OCI-LY3 (cell line): ENCODE results near the gene SPNS2.

Source experiments
- H2AFZ ChIP-seq: fragments of 200-600, 300-600 bp; shearing (Covaris generic); 2 replicates; pipeline ENCODE4 v1.6.0; 2014; ENCODE audit warnings: antibody characterized with exemption, low read depth, low read length
- H3K27ac ChIP-seq: fragments of 200-600, 300-600 bp; sonication (generic); 2 replicates; pipeline ENCODE4 v1.5.1; 2014; ENCODE audit warnings: mild to moderate bottlenecking, low read length, moderate library complexity, mixed read lengths
- H3K27me3 ChIP-seq: fragments of 200-600, 300-600 bp; sonication (generic); 2 replicates; pipeline ENCODE4 v1.6.1; 2014; ENCODE audit warnings: low read depth, low read length, mixed read lengths
- H3K36me3 ChIP-seq: fragments of 200-600, 300-600 bp; sonication (generic); replicated peaks from 2 replicates; pipeline ENCODE3; 2014; ENCODE audit warnings: low read depth, low read length, mixed read lengths
- H3K4me1 ChIP-seq: fragments of 300-600, 200-600 bp; sonication (generic); 2 replicates; pipeline ENCODE4 v1.6.1; 2014; ENCODE audit warnings: low read length, mixed read lengths
- H3K4me2 ChIP-seq: fragments of 200-600, 300-600 bp; sonication (generic); 2 replicates; pipeline ENCODE4 v1.6.1; 2014; ENCODE audit warnings: low read length, mixed read lengths
- H3K4me3 ChIP-seq: fragments of 300-600, 200-600 bp; sonication (generic); 2 replicates; pipeline ENCODE4 v1.5.1; 2014; ENCODE audit warnings: antibody characterized with exemption, mild to moderate bottlenecking, low read length, moderate library complexity
- H3K79me2 ChIP-seq: fragments of 300-600, 200-600 bp; shearing (Covaris generic); 2 replicates; pipeline ENCODE4 v1.6.1; 2014; ENCODE audit warnings: mild to moderate bottlenecking, low read length, mixed read lengths
- H3K9ac ChIP-seq: fragments of 300-600, 200-600 bp; shearing (Covaris generic); 2 replicates; pipeline ENCODE4 v1.6.0; 2014; ENCODE audit warnings: mild to moderate bottlenecking, low read length, moderate library complexity
- H3K9me3 ChIP-seq: fragments of 200-600, 300-600 bp; shearing (Covaris generic); 2 replicates; pipeline ENCODE4 v1.6.1; 2014; ENCODE audit warnings: low read length, mixed read lengths; ENCODE audit not compliant: insufficient read depth
- H4K20me1 ChIP-seq: fragments of 200-600, 300-600 bp; sonication (generic); 2 replicates; pipeline ENCODE4 v1.6.1; 2016; ENCODE audit warnings: low read length, mixed read lengths; ENCODE audit not compliant: insufficient read depth
- CTCF ChIP-seq: fragments of 200-600, 300-600 bp; sonication (generic); IDR thresholded peaks from 2 replicates; pipeline ENCODE4 v1.5.1; 2014; ENCODE audit warnings: antibody characterized with exemption, low read length, low read depth
- EZH2phosphoT487 ChIP-seq: fragments of 200-600 bp; shearing (Covaris generic); IDR thresholded peaks from 2 replicates; pipeline ENCODE4 v1.6.1; 2018; ENCODE audit warnings: antibody characterized with exemption, mixed run types, low read depth

The SPNS2 gene

GRCh38 chr17:4551796-4552525, 53.3 kb downstream of the SPNS2 start:
- Histone ChIP-seq H3K27me3 (no peaks in the 10 kb centered on the region), H3K27ac (no peak overlapping the region), H3K79me2 (peaks cover 45% of the 10 kb centered on the region), H3K4me3 (no peak overlapping the region), H3K9me3 (no peaks in the 10 kb centered on the region), H3K4me1 (peaks cover 19% of the 10 kb centered on the region), H3K36me3 (peaks cover 30% of the 10 kb centered on the region), H4K20me1 (no peaks in the 10 kb centered on the region), H3K9ac (no peak overlapping the region), H2AFZ (no peak overlapping the region), H3K4me2 (no peak overlapping the region)
- no peak for TF ChIP-seq EZH2phosphoT487
- TF ChIP-seq CTCF, result no peak

GRCh38 chr17:4553669-4554068, 55.0 kb downstream of the SPNS2 start:
- peak overlapping the region; percentile 92 for H3K4me2 ChIP-seq
- no peak overlapping the region for H3K27ac ChIP-seq
- peaks cover 20% of the 10 kb centered on the region for H3K4me1 ChIP-seq
- peak overlapping the region; percentile 99 for H3K4me3 ChIP-seq
- H3K36me3 ChIP-seq, result peaks cover 30% of the 10 kb centered on the region
- no peak for TF ChIP-seq CTCF
- no peak for TF ChIP-seq EZH2phosphoT487
- H4K20me1 ChIP-seq, result no peaks in the 10 kb centered on the region
- H3K27me3 ChIP-seq, result no peaks in the 10 kb centered on the region
- no peaks in the 10 kb centered on the region for H3K9me3 ChIP-seq
- H2AFZ ChIP-seq, result no peak overlapping the region
- peak overlapping the region; percentile 95 for H3K9ac ChIP-seq
- H3K79me2 ChIP-seq, result peaks cover 45% of the 10 kb centered on the region

- Histone ChIP-seq H2AFZ (0 out of 2 replicates have a peak overlapping the region, but pooled peaks have one; percentile 11), H3K36me3 (peaks cover 30% of the 10 kb centered on the region), H3K4me3 (peak overlapping the region; percentile 99), H3K4me2 (peak overlapping the region; percentile 92), H3K27me3 (no peaks in the 10 kb centered on the region), H3K79me2 (peaks cover 45% of the 10 kb centered on the region), H3K27ac (peak overlapping the region; percentile 58), H3K4me1 (peaks cover 26% of the 10 kb centered on the region), H4K20me1 (no peaks in the 10 kb centered on the region), H3K9me3 (no peaks in the 10 kb centered on the region), H3K9ac (peak overlapping the region; percentile 95)
- TF ChIP-seq EZH2phosphoT487, result no peak
- TF ChIP-seq CTCF, result no peak
Measured at GRCh38 chr17:4554441-4554996, 55.8 kb downstream of the SPNS2 start.

- peak within 1 kb of the TSS; percentile 82 for H3K27ac ChIP-seq
- H3K36me3 ChIP-seq, result peaks cover 27% of the 10 kb centered on the region
Measured at GRCh38 chr17:4554997-4555799, 56.5 kb downstream of the SPNS2 start, which contains the start of gene MYBBP1A. MYBBP1A (minus strand) TSS chr17:4555384; CDS start chr17:4555324, 60 bp downstream.

More at GRCh38 chr17:4554997-4555799, 56.5 kb downstream of the SPNS2 start, which contains the start of gene MYBBP1A:
- peaks cover 45% of the 10 kb centered on the region for H3K79me2 ChIP-seq
- TF ChIP-seq CTCF (peak; percentile 6; the same call in 1 of the 2 replicates), EZH2phosphoT487 (no peak)
- peaks cover 32% of the 10 kb centered on the region for H3K4me1 ChIP-seq
- no peaks in the 10 kb centered on the region for H3K27me3 ChIP-seq
- H3K9me3 ChIP-seq, result no peaks in the 10 kb centered on the region
- peak within 1 kb of the TSS; percentile 99 for H3K4me2 ChIP-seq
- peak within 1 kb of the TSS; percentile 95 for H3K9ac ChIP-seq
- H2AFZ ChIP-seq, result peak within 1 kb of the TSS; percentile 52; the same call in 1 of the 2 replicates
- peak within 1 kb of the TSS; percentile 99 for H3K4me3 ChIP-seq
- no peaks in the 10 kb centered on the region for H4K20me1 ChIP-seq
